Left ventricle myocardium inferior (tissue), 1 donor: ENCODE data around the gene MYCN. TPM values are rescaled to one million over a fixed set of nuclear protein-coding genes. Genes with fewer than 3 reads are reported as not detected.

Source experiments
- DNase-seq: peaks from one replicate; pipeline ENCODE4 v3.0.0-alpha.2; 2020
- H3K27ac ChIP-seq: fragments of 200-600 bp; replicated peaks from 2 replicates; pipeline ENCODE4 v1.8.0; 2021
- H3K27me3 ChIP-seq: fragments of 200-600 bp; 2 replicates; pipeline ENCODE4 v1.8.0; 2021; ENCODE audit warnings: low read depth
- H3K36me3 ChIP-seq: fragments of 200-600 bp; 2 replicates; pipeline ENCODE4 v1.8.0; 2021
- H3K4me1 ChIP-seq: fragments of 200-600 bp; 2 replicates; pipeline ENCODE4 v1.8.0; 2021
- H3K4me3 ChIP-seq: fragments of 200-600 bp; 2 replicates; pipeline ENCODE4 v1.8.0; 2021; ENCODE audit warnings: mild to moderate bottlenecking, moderate library complexity
- H3K9me3 ChIP-seq: fragments of 200-600 bp; replicated peaks from 2 replicates; pipeline ENCODE4 v1.8.0; 2021
- CTCF ChIP-seq: fragments of 200-600 bp; IDR thresholded peaks from 2 replicates; pipeline ENCODE4 v1.8.0; 2021; ENCODE audit warnings: antibody characterized with exemption, mild to moderate bottlenecking, borderline replicate concordance
- intact Hi-C: fragments of 100-400 bp; cut with micrococcal nuclease; formaldehyde crosslinking; loops from one replicate; pipeline ENCODE4 v1.11.0; 2022
- total RNA-seq: library from RNA; stranded (reverse); fragmentation: NEBNext Ultra II Directional; extraction: Animal tissue kit (Norgen Biotek cat#: 25700); gene quantifications from one replicate; pipeline ENCODE4 v1.2.1, GENCODE V29; 2021
- donor health status: DM: no; HTN: yes; CAD: no; lungs with severe emphysema.

MYCN gene
- total RNA-seq, 1 donor from 2014 or later: 0.38 TPM

- Histone ChIP-seq H3K27me3 (peaks cover 41% of the 10 kb centered on the region), H3K4me1 (no peaks in the 10 kb centered on the region), H3K36me3 (no peaks in the 10 kb centered on the region), H3K4me3 (no peak overlapping the region), H3K9me3 (no peaks in the 10 kb centered on the region), H3K27ac (no peak overlapping the region)
- no peak for DNase-seq
- intact Hi-C loops: no loop called here
- TF ChIP-seq CTCF: no peak
Observed at GRCh38 chr2:15992457-15993231, 52.3 kb downstream of the MYCN start.

DNA sequence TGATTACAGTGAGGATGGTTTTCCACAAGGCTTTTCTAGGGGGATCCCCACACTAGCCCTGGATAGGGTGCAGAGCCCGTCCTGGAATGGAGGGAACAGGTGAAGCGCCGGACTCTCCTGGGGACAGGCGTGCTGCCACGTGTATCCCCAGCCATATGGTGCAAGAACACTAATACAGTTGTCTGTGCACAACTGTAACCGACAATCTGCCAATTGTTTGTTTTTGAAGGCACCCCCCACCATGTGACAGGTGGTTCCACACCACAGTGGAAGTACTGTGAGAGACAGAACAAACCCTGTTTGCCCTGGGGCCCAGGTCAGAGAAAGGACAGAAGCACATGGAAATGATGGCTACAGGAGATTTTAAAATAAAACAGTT, 52.9 kb downstream of the MYCN start:
- Histone ChIP-seq H3K9me3 (no peaks in the 10 kb centered on the region), H3K36me3 (no peaks in the 10 kb centered on the region), H3K27me3 (peaks cover 44% of the 10 kb centered on the region), H3K4me1 (no peaks in the 10 kb centered on the region), H3K27ac (no peak overlapping the region), H3K4me3 (no peak overlapping the region)
- no peak for TF ChIP-seq CTCF
- no peak for DNase-seq
- intact Hi-C loops: no loop called here

DNA sequence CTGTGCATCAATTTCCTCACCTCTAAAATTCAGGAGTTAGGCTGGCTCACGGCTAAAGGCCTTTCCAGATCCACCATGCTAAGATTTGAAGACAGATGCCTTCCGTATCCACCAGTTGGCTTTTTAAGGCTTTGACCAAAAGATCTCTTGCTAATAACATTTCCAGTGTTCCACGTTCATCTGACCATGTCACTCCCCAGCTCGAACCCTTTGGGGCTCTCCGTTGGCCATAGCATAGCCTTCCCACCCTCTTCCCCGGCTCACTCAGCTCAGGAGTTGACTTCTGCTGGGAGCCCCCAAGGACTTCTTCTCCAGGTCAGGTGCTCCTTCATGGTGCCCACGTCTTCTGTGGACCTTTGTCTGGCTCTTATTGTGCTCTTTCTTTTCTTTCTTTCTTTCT, 53.3 kb downstream of the MYCN start:
- H3K36me3 ChIP-seq: no peaks in the 10 kb centered on the region
- H3K27ac ChIP-seq: no peak overlapping the region
- no peaks in the 10 kb centered on the region for H3K4me1 ChIP-seq
- no peak for DNase-seq
- intact Hi-C loops: no loop called here
- no peaks in the 10 kb centered on the region for H3K9me3 ChIP-seq
- no peak for TF ChIP-seq CTCF
- H3K4me3 ChIP-seq: no peak overlapping the region
- peaks cover 47% of the 10 kb centered on the region for H3K27me3 ChIP-seq

- Histone ChIP-seq H3K4me3 (no peak overlapping the region), H3K36me3 (no peaks in the 10 kb centered on the region), H3K27ac (no peak overlapping the region), H3K4me1 (no peaks in the 10 kb centered on the region), H3K27me3 (peaks cover 50% of the 10 kb centered on the region), H3K9me3 (no peaks in the 10 kb centered on the region)
- intact Hi-C loops: no loop called here
- TF ChIP-seq CTCF: no peak
- no peak for DNase-seq
Observed at GRCh38 chr2:15995603-15996002, 55.3 kb downstream of the MYCN start.
